ENCODE data around the gene L3MBTL4. TPM values are rescaled to one million over a fixed set of nuclear protein-coding genes. Genes with fewer than 3 reads are reported as not detected.

L3MBTL4 gene
- total and polyA plus RNA-seq, 3 experiments from 2014 or later: 0.07 to 0.18 (median 0.13) TPM

GRCh38 chr18:5958822-5959221, 455.9 kb downstream of the L3MBTL4 start:
- POLR2A ChIA-PET: no interaction called here

GRCh38 chr18:5955861-5956260, 458.9 kb downstream of the L3MBTL4 start:
- peaks cover 0 to 5% (median 0%) of the 10 kb centered on the region in 5 donors for H3K9me3 Mint-ChIP-seq
- no peaks in the 10 kb centered on the region for H3K9me3 ChIP-seq (ENCODE audit: low read length)
- no peak for DNase-seq
- H3K4me3 ChIP-seq (ENCODE audit: low read length): no peak overlapping the region
- no peak overlapping the region for H3K4me3 Mint-ChIP-seq
- H3K36me3 Mint-ChIP-seq: no peaks in the 10 kb centered on the region
- H3K27ac Mint-ChIP-seq: no peak overlapping the region
- no peaks in the 10 kb centered on the region for H3K4me1 Mint-ChIP-seq
- CTCF ChIA-PET: no interaction called here
- H3K27me3 Mint-ChIP-seq: peaks cover 0 to 2% of the 10 kb centered on the region in 2 donors
- POLR2A ChIA-PET: no interaction called here
- no peaks in the 10 kb centered on the region for H3K36me3 ChIP-seq (ENCODE audit: insufficient read depth, low read length)
- no peaks in the 10 kb centered on the region for H3K4me1 ChIP-seq (ENCODE audit: insufficient read depth, low read length)
- H3K27ac ChIP-seq (ENCODE audit: low read depth, low read length): no peak overlapping the region
- H3K27me3 ChIP-seq (ENCODE audit: insufficient read depth, low read length, poor library complexity, severe bottlenecking): no peaks in the 10 kb centered on the region

More at GRCh38 chr18:5958822-5959221, 455.9 kb downstream of the L3MBTL4 start:
- Histone ChIP-seq H3K4me3 (ENCODE audit: low read length) (no peak overlapping the region), H3K9me3 (ENCODE audit: low read length) (no peaks in the 10 kb centered on the region), H3K27me3 (ENCODE audit: insufficient read depth, low read length, poor library complexity, severe bottlenecking) (no peaks in the 10 kb centered on the region), H3K27ac (ENCODE audit: low read depth, low read length) (no peak overlapping the region), H3K4me1 (ENCODE audit: insufficient read depth, low read length) (no peaks in the 10 kb centered on the region), H3K36me3 (ENCODE audit: insufficient read depth, low read length) (no peaks in the 10 kb centered on the region)
- no peak for DNase-seq
- no peaks in the 10 kb centered on the region for H3K36me3 Mint-ChIP-seq
- H3K9me3 Mint-ChIP-seq: peaks cover 0 to 2% (median 0%) of the 10 kb centered on the region in 5 donors
- no peak overlapping the region for H3K4me3 Mint-ChIP-seq
- CTCF ChIA-PET: no interaction called here
- H3K4me1 Mint-ChIP-seq: no peaks in the 10 kb centered on the region
- H3K27me3 Mint-ChIP-seq: no peaks in the 10 kb centered on the region
- no peak overlapping the region for H3K27ac Mint-ChIP-seq

DNA sequence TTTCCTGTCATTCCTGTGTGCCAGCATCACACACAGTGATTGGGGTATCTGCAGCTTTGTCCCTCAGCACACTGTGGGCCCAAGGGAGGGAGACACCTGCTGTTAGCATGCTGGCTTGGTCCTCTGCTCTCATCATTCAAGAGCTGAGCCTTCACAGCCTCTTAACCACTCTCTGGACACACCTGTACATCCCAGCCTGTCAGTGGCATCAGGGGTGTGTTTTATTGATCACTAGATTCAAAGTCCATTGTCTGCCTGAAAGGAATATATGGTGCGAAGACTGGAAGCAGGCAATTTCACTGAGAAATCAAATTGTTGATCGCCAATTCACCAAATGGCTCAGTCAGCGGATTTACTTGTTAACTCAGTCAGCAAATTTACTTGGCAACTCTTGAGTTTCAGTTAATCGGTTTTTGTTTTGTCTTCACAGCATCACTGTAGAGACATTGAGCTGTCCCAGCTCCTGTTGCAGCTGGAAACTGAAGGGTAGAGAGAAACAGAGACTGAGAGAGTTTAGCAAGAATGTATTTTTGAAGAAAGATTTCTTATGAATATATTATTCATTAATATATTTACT, 463.1 kb downstream of the L3MBTL4 start:
- Mint-ChIP-seq H3K4me3 (no peak overlapping the region), H3K9me3 (peaks cover 0 to 3% (median 0%) of the 10 kb centered on the region in 5 donors), H3K27ac (no peak overlapping the region), H3K36me3 (no peaks in the 10 kb centered on the region), H3K27me3 (peaks cover 0 to 2% of the 10 kb centered on the region in 2 donors), H3K4me1 (no peaks in the 10 kb centered on the region)
- no peaks in the 10 kb centered on the region for H3K27me3 ChIP-seq (ENCODE audit: insufficient read depth, low read length, poor library complexity, severe bottlenecking)
- H3K9me3 ChIP-seq (ENCODE audit: low read length): no peaks in the 10 kb centered on the region
- POLR2A ChIA-PET: no interaction called here
- no peaks in the 10 kb centered on the region for H3K36me3 ChIP-seq (ENCODE audit: insufficient read depth, low read length)
- DNase-seq: no peak
- no peaks in the 10 kb centered on the region for H3K4me1 ChIP-seq (ENCODE audit: insufficient read depth, low read length)
- CTCF ChIA-PET: no interaction called here
- no peak overlapping the region for H3K4me3 ChIP-seq (ENCODE audit: low read length)
- no peak overlapping the region for H3K27ac ChIP-seq (ENCODE audit: low read depth, low read length)

DNA sequence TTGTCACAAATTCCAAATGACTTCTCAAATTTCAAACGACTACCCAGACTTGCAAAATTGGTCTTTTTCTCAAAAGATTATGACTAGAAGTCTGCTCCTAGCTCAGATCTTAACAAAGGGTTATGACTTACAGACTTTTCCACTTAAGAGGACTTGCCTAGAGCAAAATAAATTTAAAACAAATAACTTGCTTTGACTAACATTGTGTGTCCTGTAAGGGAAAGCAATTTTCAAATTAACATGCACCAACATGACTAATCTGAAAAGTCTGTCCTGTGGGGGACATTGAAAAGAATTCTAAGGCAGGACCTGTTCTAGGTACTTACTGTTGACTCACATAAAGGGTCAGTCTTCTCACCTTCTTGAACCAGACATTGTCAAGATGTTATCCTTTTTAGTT, 465.9 kb downstream of the L3MBTL4 start:
- H3K36me3 ChIP-seq (ENCODE audit: insufficient read depth, low read length): no peaks in the 10 kb centered on the region
- no peaks in the 10 kb centered on the region for H3K27me3 ChIP-seq (ENCODE audit: insufficient read depth, low read length, poor library complexity, severe bottlenecking)
- H3K4me3 ChIP-seq (ENCODE audit: low read length): no peak overlapping the region
- no peaks in the 10 kb centered on the region for H3K36me3 Mint-ChIP-seq
- H3K4me1 Mint-ChIP-seq: no peaks in the 10 kb centered on the region
- POLR2A ChIA-PET: no interaction called here
- peaks cover 0 to 2% of the 10 kb centered on the region in 2 donors for H3K27me3 Mint-ChIP-seq
- H3K27ac ChIP-seq (ENCODE audit: low read depth, low read length): no peak overlapping the region
- H3K4me1 ChIP-seq (ENCODE audit: insufficient read depth, low read length): no peaks in the 10 kb centered on the region
- H3K9me3 ChIP-seq (ENCODE audit: low read length): no peaks in the 10 kb centered on the region
- no peak overlapping the region for H3K4me3 Mint-ChIP-seq
- H3K9me3 Mint-ChIP-seq: peaks cover 0 to 3% (median 0%) of the 10 kb centered on the region in 5 donors
- no peak overlapping the region for H3K27ac Mint-ChIP-seq
- no peak for DNase-seq
- CTCF ChIA-PET: no interaction called here

- no peaks in the 10 kb centered on the region for H3K36me3 ChIP-seq (ENCODE audit: insufficient read depth, low read length)
- CTCF ChIA-PET: no interaction called here
- no peak for DNase-seq
These were observed 466.5 kb downstream of the L3MBTL4 start for GRCh38 chr18:5948237-5948636.

DNA sequence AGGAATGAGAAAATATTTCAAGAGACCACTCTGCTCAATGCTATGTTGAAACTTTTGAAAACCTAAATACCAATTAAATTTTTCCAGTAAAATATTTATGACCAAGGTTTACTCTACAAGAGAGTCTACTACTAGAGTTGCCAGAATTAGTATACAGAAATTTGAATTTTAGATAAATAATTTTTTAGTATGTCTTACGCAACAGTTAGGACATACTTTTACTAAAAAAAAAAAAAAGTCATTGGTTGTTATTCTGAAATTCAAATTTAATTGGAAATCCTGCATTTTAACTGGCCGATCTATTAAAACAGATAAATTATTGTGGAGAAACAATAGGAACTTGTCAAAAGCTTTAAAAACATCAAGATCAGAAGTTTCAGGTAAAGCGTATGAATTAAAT, 470.3 kb downstream of the L3MBTL4 start:
- no peaks in the 10 kb centered on the region for H3K27me3 ChIP-seq (ENCODE audit: insufficient read depth, low read length, poor library complexity, severe bottlenecking)
- Mint-ChIP-seq H3K36me3 (no peaks in the 10 kb centered on the region), H3K4me1 (no peaks in the 10 kb centered on the region), H3K27ac (no peak overlapping the region), H3K9me3 (no peaks in the 10 kb centered on the region), H3K4me3 (no peak overlapping the region), H3K27me3 (peaks cover 0 to 2% of the 10 kb centered on the region in 2 donors)
- H3K9me3 ChIP-seq (ENCODE audit: low read length): no peaks in the 10 kb centered on the region
- H3K36me3 ChIP-seq (ENCODE audit: insufficient read depth, low read length): no peaks in the 10 kb centered on the region
- H3K4me1 ChIP-seq (ENCODE audit: insufficient read depth, low read length): no peaks in the 10 kb centered on the region
- no peak overlapping the region for H3K27ac ChIP-seq (ENCODE audit: low read depth, low read length)
- no peak for DNase-seq
- ChIA-PET CTCF (no interaction called here), POLR2A (no interaction called here)
- H3K4me3 ChIP-seq (ENCODE audit: low read length): no peak overlapping the region

More at GRCh38 chr18:5948237-5948636, 466.5 kb downstream of the L3MBTL4 start:
- H3K4me3 ChIP-seq (ENCODE audit: low read length): no peak overlapping the region
- H3K27ac ChIP-seq (ENCODE audit: low read depth, low read length): no peak overlapping the region
- no peak overlapping the region for H3K27ac Mint-ChIP-seq
- no peaks in the 10 kb centered on the region for H3K4me1 ChIP-seq (ENCODE audit: insufficient read depth, low read length)
- H3K9me3 Mint-ChIP-seq: peaks cover 0 to 3% (median 0%) of the 10 kb centered on the region in 5 donors
- H3K4me1 Mint-ChIP-seq: no peaks in the 10 kb centered on the region
- H3K36me3 Mint-ChIP-seq: no peaks in the 10 kb centered on the region
- no peaks in the 10 kb centered on the region for H3K27me3 ChIP-seq (ENCODE audit: insufficient read depth, low read length, poor library complexity, severe bottlenecking)
- H3K4me3 Mint-ChIP-seq: no peak overlapping the region
- POLR2A ChIA-PET: no interaction called here
- peaks cover 0 to 2% of the 10 kb centered on the region in 2 donors for H3K27me3 Mint-ChIP-seq
- no peaks in the 10 kb centered on the region for H3K9me3 ChIP-seq (ENCODE audit: low read length)

DNA sequence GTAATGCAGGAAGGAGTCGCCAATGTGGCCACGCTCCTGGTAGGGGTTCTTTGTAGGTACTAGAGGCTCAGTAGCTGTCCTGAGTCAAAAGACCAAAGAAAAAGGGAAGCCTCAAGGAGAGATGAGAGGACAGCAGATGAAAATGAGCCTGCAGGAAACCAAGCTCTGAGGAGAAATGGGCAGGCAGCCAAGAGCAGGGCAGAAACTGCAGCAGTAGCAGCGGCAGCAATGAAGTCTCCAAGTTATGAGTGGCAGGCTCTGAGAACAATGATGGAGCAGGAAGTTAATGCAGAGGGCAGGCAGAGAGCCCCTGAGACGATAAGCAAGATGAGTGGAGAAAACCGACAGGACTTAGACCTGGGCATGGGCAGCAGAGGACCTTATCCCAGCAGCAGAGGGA, 471.2 kb downstream of the L3MBTL4 start:
- Histone ChIP-seq H3K9me3 (ENCODE audit: low read length) (no peaks in the 10 kb centered on the region), H3K36me3 (ENCODE audit: insufficient read depth, low read length) (no peaks in the 10 kb centered on the region), H3K27me3 (ENCODE audit: insufficient read depth, low read length, poor library complexity, severe bottlenecking) (no peaks in the 10 kb centered on the region), H3K27ac (ENCODE audit: low read depth, low read length) (no peak overlapping the region), H3K4me1 (ENCODE audit: insufficient read depth, low read length) (no peaks in the 10 kb centered on the region), H3K4me3 (ENCODE audit: low read length) (no peak overlapping the region)
- ChIA-PET POLR2A (no interaction called here), CTCF (no interaction called here)
- Mint-ChIP-seq H3K27me3 (peaks cover 0 to 2% of the 10 kb centered on the region in 2 donors), H3K9me3 (peaks cover 0 to 1% (median 0%) of the 10 kb centered on the region in 5 donors), H3K4me3 (no peak overlapping the region), H3K4me1 (no peaks in the 10 kb centered on the region), H3K36me3 (no peaks in the 10 kb centered on the region), H3K27ac (no peak overlapping the region)
- no peak for DNase-seq

GRCh38 chr18:5942591-5942990, 472.1 kb downstream of the L3MBTL4 start:
- CTCF ChIA-PET: no interaction called here

More at GRCh38 chr18:5942591-5942990, 472.1 kb downstream of the L3MBTL4 start:
- H3K27ac ChIP-seq (ENCODE audit: low read depth, low read length): no peak overlapping the region
- Mint-ChIP-seq H3K4me3 (no peak overlapping the region), H3K27me3 (peaks cover 0 to 2% of the 10 kb centered on the region in 2 donors), H3K9me3 (peaks cover 0 to 3% (median 0%) of the 10 kb centered on the region in 5 donors), H3K4me1 (no peaks in the 10 kb centered on the region), H3K36me3 (no peaks in the 10 kb centered on the region), H3K27ac (no peak overlapping the region)
- no peaks in the 10 kb centered on the region for H3K9me3 ChIP-seq (ENCODE audit: low read length)
- POLR2A ChIA-PET: no interaction called here
- no peak for DNase-seq
- no peaks in the 10 kb centered on the region for H3K27me3 ChIP-seq (ENCODE audit: insufficient read depth, low read length, poor library complexity, severe bottlenecking)
- H3K4me1 ChIP-seq (ENCODE audit: insufficient read depth, low read length): no peaks in the 10 kb centered on the region
- no peak overlapping the region for H3K4me3 ChIP-seq (ENCODE audit: low read length)
- H3K36me3 ChIP-seq (ENCODE audit: insufficient read depth, low read length): no peaks in the 10 kb centered on the region

All from CD8-positive, alpha-beta memory T cell (primary cell).